Measurements from ENCODE around the gene FCF1. TPM values are rescaled to one million over a fixed set of nuclear protein-coding genes. Genes with fewer than 3 reads are reported as not detected.

The FCF1 gene
- polyA plus RNA-seq, 2 of the 4 experiments (the other 2 are of a cell fraction) = 80.1 to 97.2 TPM

DNA sequence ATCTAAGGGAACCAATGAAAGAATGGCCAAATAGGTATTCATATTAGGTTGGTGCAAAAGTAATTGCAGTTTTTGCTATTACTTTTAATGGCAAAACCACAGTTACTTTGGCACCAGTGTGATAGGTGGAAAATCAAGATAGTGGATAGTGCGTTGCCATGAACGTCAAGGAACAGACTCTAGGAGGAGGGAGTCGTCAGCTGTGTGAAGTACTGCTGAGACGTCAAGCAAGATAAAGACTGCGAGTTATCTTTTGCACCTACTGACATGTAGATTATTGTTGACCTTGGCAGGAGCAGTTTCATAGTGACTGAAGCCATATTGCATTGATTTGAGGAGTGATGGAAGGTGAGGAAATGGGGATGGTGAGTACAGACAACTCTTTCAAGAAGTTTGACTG, 58.5 kb downstream of the FCF1 start:
- TF ChIP-seq CEBPB (IDR thresholded peaks at IDR 0.05) = no peak
- no peak for TF ChIP-seq MYC (IDR thresholded peaks at IDR 0.05; ENCODE audit: borderline replicate concordance, low read length)
- TF ChIP-seq MAFK (IDR thresholded peaks at IDR 0.05; ENCODE audit: partially characterized antibody) = no peak
- no peak for TF ChIP-seq FOSL2 (IDR thresholded peaks at IDR 0.05)
- TF ChIP-seq FOSL2 (CRISPR knock-in tag; IDR thresholded peaks at IDR 0.05) = no peak
- TF ChIP-seq CBX2 (IDR thresholded peaks at IDR 0.05; ENCODE audit: borderline replicate concordance, low read depth) = no peak
- no peak for TF ChIP-seq RCOR1 (IDR thresholded peaks at IDR 0.05; ENCODE audit: low read depth, low read length)
- Histone ChIP-seq H3K27ac (no peak overlapping the region), H3K4me2 (no peak overlapping the region), H3K4me3 (no peak overlapping the region), H3K4me1 (peaks cover under 1% of the 10 kb centered on the region; the same call in 2 of the 3 replicates), H3K9me3 (no peaks in the 10 kb centered on the region)
- DNase-seq (ENCODE audit: low read depth in 1 of 2, low spot score in 1 of 2) (no peak), FAIRE-seq (no peak), ATAC-seq (no peak)
- 88% methylated on average over 5 of the region's 5 CpGs for WGBS (ENCODE audit: missing lambda C conversion rate)
- ChIA-PET CTCF (interaction anchor here (0.9 to 1.9 kb wide), 4 partner anchors 10 to 135 kb away, joined by 3 to 7 read pairs (median 4); no protein-coding TSS in a partner anchor), POLR2A (interaction anchor here (1.0 kb wide), 1 partner anchor 8 kb away, joined by 4 read pairs; the partner anchor contains the start of gene YLPM1)

DNA sequence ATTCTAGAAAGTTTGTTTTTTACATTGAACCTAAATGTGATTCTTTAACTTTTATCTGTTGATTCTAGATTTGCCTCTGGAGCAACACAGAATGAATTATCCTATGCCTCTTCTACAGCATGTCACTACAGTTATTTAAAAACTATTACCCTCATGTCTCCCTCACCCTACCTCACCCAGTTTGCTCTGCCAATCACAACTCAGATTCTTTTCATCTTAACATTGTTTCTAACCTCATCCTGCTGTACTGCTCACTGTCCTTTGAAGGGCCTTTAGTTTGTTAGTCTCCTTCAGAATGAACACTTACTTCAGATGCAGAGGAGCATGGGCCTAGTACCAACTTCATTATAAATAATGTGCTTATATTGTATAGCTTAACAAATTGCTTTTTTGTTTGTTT, 71.7 kb downstream of the FCF1 start:
- DNase-seq (ENCODE audit: low read depth in 1 of 2, low spot score in 1 of 2) (no peak), ATAC-seq (no peak), FAIRE-seq (no peak)
- no peak overlapping the region for H3K4me2 ChIP-seq
- CTCF ChIA-PET = interaction anchor here (1.3 to 2.0 kb wide), 4 partner anchors 16 to 176 kb away, joined by 3 to 6 read pairs (median 4); partner anchors contain the start of gene YLPM1
- H3K4me1 ChIP-seq = no peaks in the 10 kb centered on the region
- no peak for TF ChIP-seq CBX8 (IDR thresholded peaks at IDR 0.05)
- TF ChIP-seq RAD21 (conservative IDR thresholded peaks at IDR 0.05 in 1 of 2, IDR thresholded peaks at IDR 0.05 in 1 of 2) = no peak
- TF ChIP-seq, protein P1, sequence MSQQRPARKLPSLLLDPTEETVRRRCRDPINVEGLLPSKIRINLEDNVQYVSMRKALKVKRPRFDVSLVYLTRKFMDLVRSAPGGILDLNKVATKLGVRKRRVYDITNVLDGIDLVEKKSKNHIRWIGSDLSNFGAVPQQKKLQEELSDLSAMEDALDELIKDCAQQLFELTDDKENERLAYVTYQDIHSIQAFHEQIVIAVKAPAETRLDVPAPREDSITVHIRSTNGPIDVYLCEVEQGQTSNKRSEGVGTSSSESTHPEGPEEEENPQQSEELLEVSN (IDR thresholded peaks at IDR 0.05; ENCODE audit: borderline replicate concordance, low read depth) = no peak
- TF ChIP-seq, protein P2, sequence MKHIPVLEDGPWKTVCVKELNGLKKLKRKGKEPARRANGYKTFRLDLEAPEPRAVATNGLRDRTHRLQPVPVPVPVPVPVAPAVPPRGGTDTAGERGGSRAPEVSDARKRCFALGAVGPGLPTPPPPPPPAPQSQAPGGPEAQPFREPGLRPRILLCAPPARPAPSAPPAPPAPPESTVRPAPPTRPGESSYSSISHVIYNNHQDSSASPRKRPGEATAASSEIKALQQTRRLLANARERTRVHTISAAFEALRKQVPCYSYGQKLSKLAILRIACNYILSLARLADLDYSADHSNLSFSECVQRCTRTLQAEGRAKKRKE (CRISPR knock-in tag; IDR thresholded peaks at IDR 0.05; ENCODE audit: low read depth) = no peak
- TF ChIP-seq SMC3 (IDR thresholded peaks at IDR 0.05) = no peak
- TF ChIP-seq MAZ (IDR thresholded peaks at IDR 0.05; ENCODE audit: borderline replicate concordance, low read depth, low read length) = no peak
- no peak for TF ChIP-seq NR3C1 (IDR thresholded peaks at IDR 0.05)
- TF ChIP-seq, protein P3, sequence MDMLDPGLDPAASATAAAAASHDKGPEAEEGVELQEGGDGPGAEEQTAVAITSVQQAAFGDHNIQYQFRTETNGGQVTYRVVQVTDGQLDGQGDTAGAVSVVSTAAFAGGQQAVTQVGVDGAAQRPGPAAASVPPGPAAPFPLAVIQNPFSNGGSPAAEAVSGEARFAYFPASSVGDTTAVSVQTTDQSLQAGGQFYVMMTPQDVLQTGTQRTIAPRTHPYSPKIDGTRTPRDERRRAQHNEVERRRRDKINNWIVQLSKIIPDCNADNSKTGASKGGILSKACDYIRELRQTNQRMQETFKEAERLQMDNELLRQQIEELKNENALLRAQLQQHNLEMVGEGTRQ (IDR thresholded peaks at IDR 0.05) = no peak
- TF ChIP-seq HOXB13 (CRISPR knock-in tag; IDR thresholded peaks at IDR 0.05; ENCODE audit: low read depth) = no peak
- no peak for TF ChIP-seq RFX5 (IDR thresholded peaks at IDR 0.05)
- TF ChIP-seq PHF8 (IDR thresholded peaks at IDR 0.05; ENCODE audit: borderline replicate concordance, low read depth) = no peak
- TF ChIP-seq NPAS2 (CRISPR knock-in tag; IDR thresholded peaks at IDR 0.05; ENCODE audit: borderline replicate concordance) = no peak
- POLR2A ChIA-PET = no interaction called here
- H3K4me3 ChIP-seq = no peak overlapping the region
- no peaks in the 10 kb centered on the region for H3K9me3 ChIP-seq
- no peak overlapping the region for H3K27ac ChIP-seq

DNA sequence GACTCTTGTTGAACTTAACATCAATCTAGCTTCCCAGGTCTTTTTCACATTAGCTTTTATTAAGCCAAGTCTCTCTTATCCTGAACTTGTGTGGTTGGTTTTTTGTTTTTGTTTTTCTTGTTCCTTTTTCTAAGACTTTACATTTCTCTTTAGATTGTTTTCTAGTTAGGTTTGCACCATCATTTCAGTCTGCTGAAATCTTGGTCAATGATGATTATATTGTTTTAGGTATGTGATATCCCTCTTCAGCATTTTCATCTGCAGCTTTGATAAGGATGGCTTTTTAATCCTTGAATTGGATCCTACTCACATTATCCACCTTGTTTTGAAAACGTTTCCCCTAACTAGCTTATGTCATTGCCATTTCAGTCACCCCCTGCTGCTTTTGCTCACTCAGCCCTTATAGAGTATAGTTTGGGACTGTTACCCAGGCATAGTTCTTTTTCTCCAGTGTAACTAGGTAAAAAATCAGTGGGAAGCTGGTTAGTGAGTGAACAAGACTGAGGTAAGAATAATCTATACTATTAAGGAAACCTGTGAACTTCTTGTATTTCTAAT, 72.2 kb downstream of the FCF1 start:
- H3K4me2 ChIP-seq = no peak overlapping the region
- POLR2A ChIA-PET = no interaction called here

More for the DNA sequence above, 72.2 kb downstream of the FCF1 start:
- DNase-seq (ENCODE audit: low read depth in 1 of 2, low spot score in 1 of 2) = no peak
- CTCF ChIA-PET = interaction anchor here (0.6 to 2.0 kb wide), 6 partner anchors 19 to 201 kb away, joined by 3 to 6 read pairs (median 4); partner anchors contain the start of gene YLPM1
- no peak overlapping the region for H3K4me3 ChIP-seq
- no peak for ATAC-seq
- FAIRE-seq = no peak
- TF ChIP-seq, protein P4, sequence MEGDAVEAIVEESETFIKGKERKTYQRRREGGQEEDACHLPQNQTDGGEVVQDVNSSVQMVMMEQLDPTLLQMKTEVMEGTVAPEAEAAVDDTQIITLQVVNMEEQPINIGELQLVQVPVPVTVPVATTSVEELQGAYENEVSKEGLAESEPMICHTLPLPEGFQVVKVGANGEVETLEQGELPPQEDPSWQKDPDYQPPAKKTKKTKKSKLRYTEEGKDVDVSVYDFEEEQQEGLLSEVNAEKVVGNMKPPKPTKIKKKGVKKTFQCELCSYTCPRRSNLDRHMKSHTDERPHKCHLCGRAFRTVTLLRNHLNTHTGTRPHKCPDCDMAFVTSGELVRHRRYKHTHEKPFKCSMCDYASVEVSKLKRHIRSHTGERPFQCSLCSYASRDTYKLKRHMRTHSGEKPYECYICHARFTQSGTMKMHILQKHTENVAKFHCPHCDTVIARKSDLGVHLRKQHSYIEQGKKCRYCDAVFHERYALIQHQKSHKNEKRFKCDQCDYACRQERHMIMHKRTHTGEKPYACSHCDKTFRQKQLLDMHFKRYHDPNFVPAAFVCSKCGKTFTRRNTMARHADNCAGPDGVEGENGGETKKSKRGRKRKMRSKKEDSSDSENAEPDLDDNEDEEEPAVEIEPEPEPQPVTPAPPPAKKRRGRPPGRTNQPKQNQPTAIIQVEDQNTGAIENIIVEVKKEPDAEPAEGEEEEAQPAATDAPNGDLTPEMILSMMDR (IDR thresholded peaks at IDR 0.05) = no peak
- no peak for TF ChIP-seq ZNF302 (CRISPR knock-in tag; IDR thresholded peaks at IDR 0.05)
- TF ChIP-seq, protein P5, sequence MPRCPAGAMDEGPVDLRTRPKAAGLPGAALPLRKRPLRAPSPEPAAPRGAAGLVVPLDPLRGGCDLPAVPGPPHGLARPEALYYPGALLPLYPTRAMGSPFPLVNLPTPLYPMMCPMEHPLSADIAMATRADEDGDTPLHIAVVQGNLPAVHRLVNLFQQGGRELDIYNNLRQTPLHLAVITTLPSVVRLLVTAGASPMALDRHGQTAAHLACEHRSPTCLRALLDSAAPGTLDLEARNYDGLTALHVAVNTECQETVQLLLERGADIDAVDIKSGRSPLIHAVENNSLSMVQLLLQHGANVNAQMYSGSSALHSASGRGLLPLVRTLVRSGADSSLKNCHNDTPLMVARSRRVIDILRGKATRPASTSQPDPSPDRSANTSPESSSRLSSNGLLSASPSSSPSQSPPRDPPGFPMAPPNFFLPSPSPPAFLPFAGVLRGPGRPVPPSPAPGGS (IDR thresholded peaks at IDR 0.05) = no peak
- H3K27ac ChIP-seq = no peak overlapping the region
- 31% methylated on average over 1 of the region's 1 CpG for WGBS (ENCODE audit: missing lambda C conversion rate)
- H3K4me1 ChIP-seq = no peaks in the 10 kb centered on the region
- H3K9me3 ChIP-seq = no peaks in the 10 kb centered on the region
